H9 (cell line): Measurements from ENCODE around the gene CHRM5. TPM values are rescaled to one million over a fixed set of nuclear protein-coding genes. Genes with fewer than 3 reads are reported as not detected.

Source experiments
- DNase-seq: peaks from one replicate; pipeline ENCODE4 v3.0.0-alpha.2; 2017
- H2AFZ ChIP-seq: one replicate; pipeline ENCODE4 v1.6.1; 2013; ENCODE audit warnings: mild to moderate bottlenecking, low read length, control low read depth, moderate library complexity
- H2AK5ac ChIP-seq: 2 replicates; pipeline ENCODE4 v1.6.1; 2013; ENCODE audit warnings: low read length, control low read depth, mixed read lengths; ENCODE audit not compliant: insufficient read length
- H2BK120ac ChIP-seq: one replicate; pipeline ENCODE4 v1.6.1; 2013; ENCODE audit warnings: low read depth, mild to moderate bottlenecking, low read length, control low read depth, inconsistent platforms; ENCODE audit not compliant: poor library complexity, severe bottlenecking
- H2BK12ac ChIP-seq: 2 replicates; pipeline ENCODE4 v1.6.1; 2013; ENCODE audit warnings: low read length, control low read depth, mixed read lengths, low read depth; ENCODE audit not compliant: insufficient read length
- H2BK15ac ChIP-seq: 2 replicates; pipeline ENCODE4 v1.6.1; 2013; ENCODE audit warnings: low read depth, low read length, control low read depth
- H2BK20ac ChIP-seq: one replicate; pipeline ENCODE4 v1.6.1; 2013; ENCODE audit warnings: low read depth, mild to moderate bottlenecking, low read length, control low read depth, inconsistent platforms; ENCODE audit not compliant: poor library complexity, severe bottlenecking
- H2BK5ac ChIP-seq: 2 replicates; pipeline ENCODE4 v1.6.1; 2013; ENCODE audit warnings: low read length, control low read depth, mixed read lengths; ENCODE audit not compliant: insufficient read length
- H3K14ac ChIP-seq: 2 replicates; pipeline ENCODE4 v1.6.1; 2013; ENCODE audit warnings: low read length, control low read depth; ENCODE audit not compliant: insufficient read depth
- H3K18ac ChIP-seq: 2 replicates; pipeline ENCODE4 v1.6.1; 2013; ENCODE audit warnings: low read depth, mild to moderate bottlenecking, mixed read lengths, low read length, control low read depth; ENCODE audit not compliant: insufficient read length
- H3K23ac ChIP-seq: 2 replicates; pipeline ENCODE4 v1.6.1; 2013; ENCODE audit warnings: low read length, control low read depth, mixed read lengths, low read depth; ENCODE audit not compliant: insufficient read length
- H3K23me2 ChIP-seq: 2 replicates; pipeline ENCODE4 v1.6.1; 2013; ENCODE audit warnings: low read depth, mild to moderate bottlenecking, mixed read lengths, low read length, control low read depth; ENCODE audit not compliant: insufficient read length, poor library complexity, severe bottlenecking
- H3K27ac ChIP-seq: 2 replicates; pipeline ENCODE4 v1.5.1; 2013; ENCODE audit warnings: low read length, control low read depth, mixed read lengths, low read depth; ENCODE audit not compliant: insufficient read length
- H3K27me3 ChIP-seq: 2 replicates; pipeline ENCODE4 v1.6.1; 2013; ENCODE audit warnings: low read length, control low read depth, inconsistent platforms; ENCODE audit not compliant: insufficient read depth
- H3K4ac ChIP-seq: 2 replicates; pipeline ENCODE4 v1.6.1; 2013; ENCODE audit warnings: low read depth, mild to moderate bottlenecking, control low read depth, inconsistent platforms, low read length, moderate library complexity
- H3K4me1 ChIP-seq: 2 replicates; pipeline ENCODE4 v1.6.1; 2013; ENCODE audit warnings: low read length, control low read depth, inconsistent platforms; ENCODE audit not compliant: insufficient read depth
- H3K4me2 ChIP-seq: 2 replicates; pipeline ENCODE4 v1.6.1; 2013; ENCODE audit warnings: low read length, control low read depth, mixed read lengths; ENCODE audit not compliant: insufficient read length, insufficient read depth
- H3K56ac ChIP-seq: 2 replicates; pipeline ENCODE4 v1.6.1; 2013; ENCODE audit warnings: low read depth, mild to moderate bottlenecking, mixed read lengths, low read length, control low read depth; ENCODE audit not compliant: insufficient read length
- H3K79me1 ChIP-seq: 2 replicates; pipeline ENCODE4 v1.6.1; 2013; ENCODE audit warnings: low read depth, mild to moderate bottlenecking, moderate library complexity, low read length, control low read depth, inconsistent platforms; ENCODE audit not compliant: insufficient read depth, poor library complexity, severe bottlenecking
- H3K79me2 ChIP-seq: 2 replicates; pipeline ENCODE4 v1.6.1; 2013; ENCODE audit warnings: low read length, control low read depth, inconsistent platforms; ENCODE audit not compliant: insufficient read depth
- H3K9ac ChIP-seq: 2 replicates; pipeline ENCODE4 v1.6.1; 2013; ENCODE audit warnings: low read length, control low read depth, mixed read lengths; ENCODE audit not compliant: insufficient read length; ENCODE audit errors: extremely low read depth
- H3K9me3 ChIP-seq: one replicate; pipeline ENCODE4 v1.6.1; 2013; ENCODE audit warnings: low read depth, low read length, inconsistent platforms; ENCODE audit not compliant: control insufficient read depth
- H3T11ph ChIP-seq: one replicate; pipeline ENCODE4 v1.6.1; 2013; ENCODE audit warnings: mild to moderate bottlenecking, low read length, control low read depth, inconsistent platforms
- H4K20me1 ChIP-seq: one replicate; pipeline ENCODE4 v1.6.1; 2013; ENCODE audit not compliant: control insufficient read depth, insufficient read length, insufficient read depth
- H4K5ac ChIP-seq: 2 replicates; pipeline ENCODE4 v1.6.1; 2013; ENCODE audit warnings: low read depth, mild to moderate bottlenecking, mixed read lengths, low read length, control low read depth; ENCODE audit not compliant: insufficient read length
- H4K8ac ChIP-seq: replicated peaks from 2 replicates; pipeline ENCODE4 v1.6.1; 2013; ENCODE audit warnings: low read length, control low read depth, mixed read lengths, low read depth; ENCODE audit not compliant: insufficient read length
- H4K91ac ChIP-seq: 2 replicates; pipeline ENCODE4 v1.6.1; 2013; ENCODE audit warnings: low read depth, mild to moderate bottlenecking, moderate library complexity, mixed read lengths, low read length, control low read depth; ENCODE audit not compliant: insufficient read length
- H3K27ac Mint-ChIP-seq, 3 experiments: 2 replicates in 2 of 3; 3 replicates in 1 of 3; pipeline ENCODE4 v1.8.0; 2020 to 2021; ENCODE audit warnings: mixed read lengths in 3 of 3, mild to moderate bottlenecking in 1 of 3, moderate library complexity in 1 of 3
- H3K27me3 Mint-ChIP-seq: 2 replicates; pipeline ENCODE4 v1.8.0; 2021; ENCODE audit warnings: low read depth, mild to moderate bottlenecking, moderate library complexity, mixed read lengths
- H3K36me3 Mint-ChIP-seq, 3 experiments: 2 replicates in 2 of 3; 3 replicates in 1 of 3; pipeline ENCODE4 v1.8.0; 2020 to 2021; ENCODE audit warnings: low read depth in 3 of 3, mixed read lengths in 3 of 3; ENCODE audit not compliant: insufficient read depth in 1 of 3
- H3K4me1 Mint-ChIP-seq, 2 experiments: 2 replicates each; pipeline ENCODE4 v1.8.0; 2020; ENCODE audit warnings: mixed read lengths in 2 of 2
- H3K4me3 Mint-ChIP-seq, 2 experiments: 2 replicates in 1 of 2; 3 replicates in 1 of 2; pipeline ENCODE4 v1.8.0; 2020 to 2021; ENCODE audit warnings: mild to moderate bottlenecking in 2 of 2, mixed read lengths in 2 of 2, moderate library complexity in 1 of 2
- H3K9me3 Mint-ChIP-seq, 2 experiments: 2 replicates in 1 of 2; 3 replicates in 1 of 2; pipeline ENCODE4 v1.8.0; 2020; ENCODE audit warnings: mild to moderate bottlenecking in 2 of 2, mixed read lengths in 2 of 2, moderate library complexity in 1 of 2
- WGBS: extraction: QIAGEN DNeasy Blood & Tissue Kit; methylation state at CpG from one replicate; pipeline ENCODE4 v1.1.7; 2013; ENCODE audit warnings: missing lambda C conversion rate, low lambda C conversion rate, mixed read lengths; ENCODE audit not compliant: insufficient read length; ENCODE audit errors: extremely low coverage; 5-methylcytosine and 5-hydroxymethylcytosine counted together
- total RNA-seq: library from RNA; stranded (reverse); gene quantifications from 2 replicates; pipeline ENCODE4 v1.2.1, GENCODE V29; 2021
- TF ChIP-seq, protein P1 (sequence below): fragments of 200-600 bp; sonication (generic); conservative IDR thresholded peaks from 3 replicates; pipeline ENCODE4 v1.8.0; 2021; ENCODE audit warnings: antibody characterized with exemption, mild to moderate bottlenecking

CHRM5 gene
- total RNA-seq, 1 experiment from 2014 or later: not detected

DNA sequence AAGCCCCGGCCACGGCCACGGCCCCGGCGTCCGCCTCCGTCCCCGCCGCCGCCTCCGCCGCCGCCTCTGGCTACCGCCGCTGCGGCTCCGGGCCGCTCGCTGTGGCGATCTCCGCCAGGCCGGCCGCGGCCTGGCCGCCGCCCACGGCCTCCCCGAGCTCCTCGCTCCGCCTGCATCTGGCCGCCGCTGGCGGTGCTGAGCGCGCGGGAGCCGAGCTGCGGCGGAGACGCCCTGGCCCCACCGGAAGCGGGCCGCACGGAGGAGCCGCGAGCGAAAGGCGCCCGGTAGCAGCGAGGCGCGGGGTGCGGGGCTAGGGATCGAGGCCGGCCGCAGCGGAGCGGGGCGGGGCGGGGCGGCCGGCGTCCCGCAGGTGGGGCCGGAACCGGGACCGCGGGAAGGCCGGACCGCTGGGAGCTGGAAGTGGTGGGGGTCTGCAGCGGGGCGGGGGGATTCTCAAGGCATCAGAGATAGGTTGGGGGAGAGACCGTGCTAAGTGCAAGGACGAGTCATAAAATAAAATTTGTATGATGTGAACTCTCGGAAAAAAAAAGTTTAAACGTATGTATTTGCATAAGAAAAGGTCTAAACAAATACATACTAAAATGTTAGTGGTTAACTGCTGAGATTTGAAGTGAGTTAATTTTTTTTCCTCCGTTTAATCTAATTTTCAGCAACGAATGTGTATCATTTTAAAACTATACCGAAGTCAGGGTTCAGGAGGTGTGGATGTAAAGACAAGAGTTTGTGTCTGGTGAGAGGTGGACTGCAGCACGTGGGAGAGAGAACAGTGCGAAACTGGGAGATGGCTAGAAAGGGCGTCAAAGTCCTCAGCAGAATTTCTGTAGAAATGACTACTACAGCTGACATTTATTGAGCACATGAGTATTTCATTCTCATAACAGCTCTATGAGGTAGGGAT is 70.8 kb downstream of the CHRM5 start, which contains the start of gene AVEN:
Gene AVEN (minus strand): TSS at position 334 of the 919 bp plus-strand sequence. CDS start 158 bp downstream, at position 176.
- H3T11ph ChIP-seq: no peak within 1 kb of the TSS
- peak within 1 kb of the TSS; percentile 46 for H3K4me2 ChIP-seq
- H3K79me2 ChIP-seq: no peaks in the 10 kb centered on the region
- peak within 1 kb of the TSS; percentile 28 for H3K18ac ChIP-seq
- H4K5ac ChIP-seq: no peak within 1 kb of the TSS
- no peak within 1 kb of the TSS; the same call in 1 of the 2 replicates for H2BK15ac ChIP-seq
- H3K4me1 ChIP-seq: no peaks in the 10 kb centered on the region; the same call in 1 of the 2 replicates
- H3K9me3 ChIP-seq: no peaks in the 10 kb centered on the region
- H3K9me3 Mint-ChIP-seq: no peaks in the 10 kb centered on the region
- H2BK5ac ChIP-seq: no peak within 1 kb of the TSS
- peak within 1 kb of the TSS; percentile 11 to 92 (median 89); a peak in 6 of 7 replicates for H3K27ac Mint-ChIP-seq
- H3K56ac ChIP-seq: no peak within 1 kb of the TSS
- TF ChIP-seq, protein P1, sequence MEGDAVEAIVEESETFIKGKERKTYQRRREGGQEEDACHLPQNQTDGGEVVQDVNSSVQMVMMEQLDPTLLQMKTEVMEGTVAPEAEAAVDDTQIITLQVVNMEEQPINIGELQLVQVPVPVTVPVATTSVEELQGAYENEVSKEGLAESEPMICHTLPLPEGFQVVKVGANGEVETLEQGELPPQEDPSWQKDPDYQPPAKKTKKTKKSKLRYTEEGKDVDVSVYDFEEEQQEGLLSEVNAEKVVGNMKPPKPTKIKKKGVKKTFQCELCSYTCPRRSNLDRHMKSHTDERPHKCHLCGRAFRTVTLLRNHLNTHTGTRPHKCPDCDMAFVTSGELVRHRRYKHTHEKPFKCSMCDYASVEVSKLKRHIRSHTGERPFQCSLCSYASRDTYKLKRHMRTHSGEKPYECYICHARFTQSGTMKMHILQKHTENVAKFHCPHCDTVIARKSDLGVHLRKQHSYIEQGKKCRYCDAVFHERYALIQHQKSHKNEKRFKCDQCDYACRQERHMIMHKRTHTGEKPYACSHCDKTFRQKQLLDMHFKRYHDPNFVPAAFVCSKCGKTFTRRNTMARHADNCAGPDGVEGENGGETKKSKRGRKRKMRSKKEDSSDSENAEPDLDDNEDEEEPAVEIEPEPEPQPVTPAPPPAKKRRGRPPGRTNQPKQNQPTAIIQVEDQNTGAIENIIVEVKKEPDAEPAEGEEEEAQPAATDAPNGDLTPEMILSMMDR: no peak
- H3K79me1 ChIP-seq: no peaks in the 10 kb centered on the region
- H4K8ac ChIP-seq: no peak within 1 kb of the TSS
- no peak within 1 kb of the TSS for H2BK20ac ChIP-seq
- H2AK5ac ChIP-seq: no peak within 1 kb of the TSS
- H2BK120ac ChIP-seq: no peak within 1 kb of the TSS
- no peak within 1 kb of the TSS for H3K27ac ChIP-seq
- peaks cover 18% of the 10 kb centered on the region; the same call in 1 of the 2 replicates for H3K27me3 ChIP-seq
- no peaks in the 10 kb centered on the region for H4K20me1 ChIP-seq
- H3K4me3 Mint-ChIP-seq: peak within 1 kb of the TSS; percentile 87 to 91
- peak within 1 kb of the TSS; percentile 95 for H3K14ac ChIP-seq
- peak within 1 kb of the TSS; percentile 54 for H3K9ac ChIP-seq
- H3K27me3 Mint-ChIP-seq: peaks cover 28% of the 10 kb centered on the region
- no CpG with 5 or more reads among the region's 82 CpGs for WGBS
- no peak within 1 kb of the TSS for H2BK12ac ChIP-seq
- H3K36me3 Mint-ChIP-seq: no peaks in the 10 kb centered on the region
- H3K4ac ChIP-seq: no peak within 1 kb of the TSS
- peaks cover 8 to 10% of the 10 kb centered on the region in 2 experiments for H3K4me1 Mint-ChIP-seq
- no peaks in the 10 kb centered on the region for H3K23me2 ChIP-seq
- no peak within 1 kb of the TSS for H2AFZ ChIP-seq
- H3K23ac ChIP-seq: no peak within 1 kb of the TSS
- H4K91ac ChIP-seq: no peak within 1 kb of the TSS
- peak; percentile 48 for DNase-seq
